Loucy (cell line): ENCODE results near the gene RPA1.
"Not testable (repeated sequence)": the region's sequence is repeated elsewhere in the genome, so short reads cannot be mapped to it uniquely, and the experiment has no call there.

Experiments used
- H2AFZ ChIP-seq: fragments of 200-600 bp; sonication (generic); 2 replicates; pipeline ENCODE4 v1.6.0; 2016; ENCODE audit warnings: antibody characterized with exemption, mild to moderate bottlenecking, low read length, moderate library complexity
- H3F3A ChIP-seq: fragments of 200-600 bp; 2 replicates; pipeline ENCODE4 v1.6.0; 2016; ENCODE audit warnings: antibody characterized with exemption, low read depth, mild to moderate bottlenecking
- H3K27me3 ChIP-seq: fragments of 200-600 bp; sonication (generic); 2 replicates; pipeline ENCODE4 v1.6.1; 2014; ENCODE audit warnings: low read length, mild to moderate bottlenecking; ENCODE audit not compliant: insufficient read depth, poor library complexity, severe bottlenecking
- H3K36me3 ChIP-seq: fragments of 200-600 bp; sonication (generic); 2 replicates; pipeline ENCODE4 v1.6.1; 2016; ENCODE audit warnings: low read length; ENCODE audit not compliant: insufficient read depth
- H3K4me1 ChIP-seq: fragments of 200-600 bp; sonication (generic); 2 replicates; pipeline ENCODE4 v1.5.1; 2014; ENCODE audit warnings: low read length, mild to moderate bottlenecking; ENCODE audit not compliant: insufficient read depth, poor library complexity, severe bottlenecking
- H3K4me2 ChIP-seq: fragments of 200-600 bp; sonication (generic); 2 replicates; pipeline ENCODE4 v1.6.0; 2014; ENCODE audit warnings: antibody characterized with exemption, low read length, low read depth, mild to moderate bottlenecking; ENCODE audit not compliant: poor library complexity, severe bottlenecking
- H3K4me3 ChIP-seq: fragments of 200-600 bp; sonication (generic); 2 replicates; pipeline ENCODE4 v1.5.1; 2014; ENCODE audit warnings: low read length, mild to moderate bottlenecking, mixed read lengths; ENCODE audit not compliant: poor library complexity, severe bottlenecking
- H3K79me2 ChIP-seq: fragments of 200-600 bp; sonication (generic); 2 replicates; pipeline ENCODE4 v1.6.1; 2014; ENCODE audit warnings: low read length; ENCODE audit not compliant: insufficient read depth
- H3K9ac ChIP-seq: fragments of 200-600 bp; sonication (generic); 2 replicates; pipeline ENCODE4 v1.6.0; 2014; ENCODE audit warnings: mild to moderate bottlenecking, low read depth, low read length, moderate library complexity; ENCODE audit not compliant: poor library complexity, severe bottlenecking
- H3K9me2 ChIP-seq: fragments of 200-600 bp; sonication (generic); replicated peaks from 2 replicates; pipeline ENCODE4 v1.6.1; 2016; ENCODE audit warnings: low read depth, low read length, mixed read lengths
- H3K9me3 ChIP-seq: fragments of 200-600 bp; sonication (generic); 2 replicates; pipeline ENCODE4 v1.6.1; 2014; ENCODE audit warnings: mild to moderate bottlenecking, antibody characterized with exemption, low read length, low read depth; ENCODE audit not compliant: insufficient read depth
- H4K20me1 ChIP-seq: fragments of 200-600 bp; sonication (generic); 2 replicates; pipeline ENCODE4 v1.6.0; 2014; ENCODE audit warnings: antibody characterized with exemption, low read length, mild to moderate bottlenecking; ENCODE audit not compliant: insufficient read depth, poor library complexity, severe bottlenecking
- EZH2phosphoT487 ChIP-seq: fragments of 200-600 bp; IDR thresholded peaks from 2 replicates; pipeline ENCODE4 v1.6.1; 2018; ENCODE audit warnings: antibody characterized with exemption, mild to moderate bottlenecking, moderate library complexity, borderline replicate concordance
- TF ChIP-seq, protein P1 (sequence below): fragments of 200-600 bp; sonication (generic); conservative IDR thresholded peaks from 2 replicates; pipeline ENCODE4 v1.5.1; 2014; ENCODE audit warnings: mild to moderate bottlenecking, antibody characterized with exemption, low read length

Gene RPA1

DNA sequence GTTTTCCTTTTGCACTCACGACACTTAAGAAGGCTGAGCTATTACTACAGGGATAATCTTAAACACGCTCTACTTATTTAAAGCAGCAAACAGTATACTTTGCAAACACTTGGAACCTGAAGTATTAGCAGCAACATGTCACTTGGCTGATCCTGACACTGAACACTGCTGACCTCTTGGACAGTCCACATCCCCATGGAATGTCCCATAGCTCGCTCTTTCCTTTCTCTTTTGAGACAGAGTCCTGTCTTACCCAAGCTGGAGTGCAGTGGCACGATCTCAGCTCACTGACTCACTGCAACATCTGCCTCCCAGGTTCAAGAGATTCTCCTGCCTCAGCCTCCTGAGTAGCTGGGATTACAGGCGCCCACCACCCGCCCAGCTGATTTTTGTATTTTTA lies 26.5 kb upstream of the RPA1 start:
- H3K4me3 ChIP-seq: no peak overlapping the region
- no peak overlapping the region for H3K4me2 ChIP-seq
- no peaks in the 10 kb centered on the region for H3K9me3 ChIP-seq
- H3K4me1 ChIP-seq: no peaks in the 10 kb centered on the region
- no peak overlapping the region for H3K9ac ChIP-seq
- no peak for TF ChIP-seq EZH2phosphoT487
- TF ChIP-seq, protein P1, sequence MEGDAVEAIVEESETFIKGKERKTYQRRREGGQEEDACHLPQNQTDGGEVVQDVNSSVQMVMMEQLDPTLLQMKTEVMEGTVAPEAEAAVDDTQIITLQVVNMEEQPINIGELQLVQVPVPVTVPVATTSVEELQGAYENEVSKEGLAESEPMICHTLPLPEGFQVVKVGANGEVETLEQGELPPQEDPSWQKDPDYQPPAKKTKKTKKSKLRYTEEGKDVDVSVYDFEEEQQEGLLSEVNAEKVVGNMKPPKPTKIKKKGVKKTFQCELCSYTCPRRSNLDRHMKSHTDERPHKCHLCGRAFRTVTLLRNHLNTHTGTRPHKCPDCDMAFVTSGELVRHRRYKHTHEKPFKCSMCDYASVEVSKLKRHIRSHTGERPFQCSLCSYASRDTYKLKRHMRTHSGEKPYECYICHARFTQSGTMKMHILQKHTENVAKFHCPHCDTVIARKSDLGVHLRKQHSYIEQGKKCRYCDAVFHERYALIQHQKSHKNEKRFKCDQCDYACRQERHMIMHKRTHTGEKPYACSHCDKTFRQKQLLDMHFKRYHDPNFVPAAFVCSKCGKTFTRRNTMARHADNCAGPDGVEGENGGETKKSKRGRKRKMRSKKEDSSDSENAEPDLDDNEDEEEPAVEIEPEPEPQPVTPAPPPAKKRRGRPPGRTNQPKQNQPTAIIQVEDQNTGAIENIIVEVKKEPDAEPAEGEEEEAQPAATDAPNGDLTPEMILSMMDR: no peak
- H3F3A ChIP-seq: no peaks in the 10 kb centered on the region
- no peaks in the 10 kb centered on the region for H3K79me2 ChIP-seq
- H2AFZ ChIP-seq: no peak overlapping the region
- H3K27me3 ChIP-seq: no peaks in the 10 kb centered on the region
- H3K36me3 ChIP-seq: peaks cover 47% of the 10 kb centered on the region; the same call in 1 of the 2 replicates
- no peaks in the 10 kb centered on the region for H3K9me2 ChIP-seq
- no peaks in the 10 kb centered on the region for H4K20me1 ChIP-seq

DNA sequence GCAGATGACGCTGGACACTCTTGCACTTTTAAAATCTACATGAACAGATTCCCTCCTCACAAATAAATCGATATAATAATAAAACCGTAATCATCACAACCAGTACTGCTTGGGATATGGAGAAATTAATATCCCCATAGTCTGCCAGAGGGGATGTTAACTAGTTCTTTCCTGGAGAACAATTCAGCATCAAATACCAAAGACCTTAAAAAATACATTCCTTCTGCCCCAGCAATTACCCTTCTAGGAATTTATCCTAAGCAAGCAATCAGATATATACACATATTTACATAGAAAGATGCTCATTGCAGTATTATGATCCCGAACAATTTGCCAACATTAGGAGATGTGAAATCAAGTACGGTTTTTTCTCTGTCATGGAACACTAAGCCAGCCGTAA lies 21.9 kb upstream of the RPA1 start:
- Histone ChIP-seq H2AFZ (no peak overlapping the region), H3K4me3 (no peak overlapping the region), H4K20me1 (no peaks in the 10 kb centered on the region), H3K36me3 (peaks cover 38% of the 10 kb centered on the region; the same call in 1 of the 2 replicates), H3F3A (no peaks in the 10 kb centered on the region), H3K79me2 (no peaks in the 10 kb centered on the region), H3K9me2 (no peaks in the 10 kb centered on the region), H3K4me1 (no peaks in the 10 kb centered on the region), H3K9ac (no peak overlapping the region), H3K4me2 (no peak overlapping the region), H3K9me3 (no peaks in the 10 kb centered on the region), H3K27me3 (no peaks in the 10 kb centered on the region)
- TF ChIP-seq, protein P1: no peak
- TF ChIP-seq EZH2phosphoT487: no peak

DNA sequence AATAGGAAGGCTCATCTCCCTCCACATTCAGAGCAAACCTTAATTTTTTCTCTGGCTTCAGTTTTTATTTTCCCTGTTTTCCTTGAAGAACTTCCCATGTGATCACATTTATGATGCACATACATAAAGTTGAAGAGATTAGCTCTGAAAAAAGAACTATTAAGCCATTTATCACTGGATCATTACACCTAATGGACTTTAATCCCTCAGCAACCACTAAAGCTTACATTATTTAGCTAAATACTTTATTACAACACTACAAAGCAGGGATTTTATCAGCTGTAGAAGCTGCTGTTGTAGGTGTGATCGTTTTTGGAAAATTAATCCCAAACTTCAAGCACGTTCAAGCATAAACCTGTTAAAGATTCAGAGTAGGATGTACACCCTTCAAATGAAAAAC lies 21.2 kb upstream of the RPA1 start:
- no peak overlapping the region for H3K4me2 ChIP-seq
- no peaks in the 10 kb centered on the region for H3K27me3 ChIP-seq
- H3K9me3 ChIP-seq: no peaks in the 10 kb centered on the region
- TF ChIP-seq, protein P1: no peak
- TF ChIP-seq EZH2phosphoT487: no peak
- no peaks in the 10 kb centered on the region for H3K4me1 ChIP-seq
- H3K79me2 ChIP-seq: no peaks in the 10 kb centered on the region
- no peak overlapping the region for H3K4me3 ChIP-seq
- H3K36me3 ChIP-seq: peaks cover 38% of the 10 kb centered on the region; the same call in 1 of the 2 replicates
- no peaks in the 10 kb centered on the region for H3K9me2 ChIP-seq
- no peak overlapping the region for H3K9ac ChIP-seq
- no peaks in the 10 kb centered on the region for H4K20me1 ChIP-seq
- no peaks in the 10 kb centered on the region for H3F3A ChIP-seq
- no peak overlapping the region for H2AFZ ChIP-seq

DNA sequence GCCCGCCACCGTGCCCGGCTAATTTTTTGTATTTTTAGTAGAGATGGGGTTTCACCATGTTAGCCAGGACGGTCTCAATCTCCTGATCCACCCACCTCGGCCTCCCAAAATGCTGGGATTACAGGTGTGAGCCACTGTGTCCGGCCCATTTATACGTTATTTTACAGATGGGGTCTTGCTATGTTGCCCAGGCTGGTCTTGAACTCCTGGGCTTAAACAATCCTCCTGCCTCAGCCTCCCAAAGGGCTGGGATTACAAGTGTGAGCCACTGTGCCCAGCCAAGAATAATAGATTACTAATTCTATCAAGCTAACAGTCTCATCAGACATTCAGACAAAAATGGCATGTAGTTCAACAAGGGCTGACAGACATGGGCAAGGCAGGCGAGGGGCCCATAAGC lies 20.0 kb upstream of the RPA1 start:
- H3K4me2 ChIP-seq, H3K9ac ChIP-seq, H3K27me3 ChIP-seq, H3K79me2 ChIP-seq, H3K4me1 ChIP-seq, H3K4me3 ChIP-seq, H4K20me1 ChIP-seq, H3K9me3 ChIP-seq, H2AFZ ChIP-seq, H3F3A ChIP-seq, H3K9me2 ChIP-seq: not testable (repeated sequence)
- peaks cover 30% of the 10 kb centered on the region; the same call in 1 of the 2 replicates for H3K36me3 ChIP-seq
